Smooth muscle cell (in vitro differentiated cells): ENCODE results near the gene WDR86. TPM values are rescaled to one million over a fixed set of nuclear protein-coding genes. Genes with fewer than 3 reads are reported as not detected.

ENCODE experiments used
- DNase-seq: peaks from one replicate; lab custom pipeline; 2025; ENCODE audit not compliant: unreplicated experiment; lab: John Stamatoyannopoulos, UW
- H2AFZ ChIP-seq: fragments of 200-600 bp; sonication (generic); 2 replicates; pipeline ENCODE4 v1.6.0; 2016; ENCODE audit warnings: antibody characterized with exemption, low read depth, mild to moderate bottlenecking
- H3F3A ChIP-seq: fragments of 200-600 bp; sonication (generic); 2 replicates; pipeline ENCODE4 v1.6.0; 2017; ENCODE audit warnings: antibody characterized with exemption, low read depth
- H3K27ac ChIP-seq: fragments of 200-600 bp; sonication (generic); 2 replicates; pipeline ENCODE4 v1.5.1; 2016; ENCODE audit warnings: low read depth, mild to moderate bottlenecking
- H3K27me3 ChIP-seq: fragments of 200-600 bp; sonication (generic); 2 replicates; pipeline ENCODE4 v1.6.1; 2016; ENCODE audit warnings: low read depth, mild to moderate bottlenecking
- H3K36me3 ChIP-seq: fragments of 200-600 bp; sonication (generic); 2 replicates; pipeline ENCODE4 v1.5.1; 2016; ENCODE audit warnings: low read depth
- H3K4me1 ChIP-seq: fragments of 200-600 bp; sonication (generic); 2 replicates; pipeline ENCODE4 v1.5.1; 2016; ENCODE audit warnings: low read depth
- H3K4me2 ChIP-seq: fragments of 200-600 bp; sonication (generic); 2 replicates; pipeline ENCODE4 v1.6.0; 2016; ENCODE audit warnings: mild to moderate bottlenecking
- H3K4me3 ChIP-seq: fragments of 200-600 bp; sonication (generic); 2 replicates; pipeline ENCODE4 v1.5.1; 2016; ENCODE audit warnings: mild to moderate bottlenecking
- H3K79me2 ChIP-seq: fragments of 200-600 bp; sonication (generic); 2 replicates; pipeline ENCODE4 v1.6.0; 2016; ENCODE audit warnings: low read depth, mild to moderate bottlenecking
- H3K9ac ChIP-seq: fragments of 200-600 bp; sonication (generic); 2 replicates; pipeline ENCODE4 v1.6.0; 2016; ENCODE audit warnings: low read depth
- H3K9me3 ChIP-seq: fragments of 200-600 bp; sonication (generic); replicated peaks from 2 replicates; pipeline ENCODE4 v1.5.1; 2016; ENCODE audit warnings: low read depth
- H4K20me1 ChIP-seq: fragments of 200-600 bp; sonication (generic); 2 replicates; pipeline ENCODE4 v1.6.0; 2016; ENCODE audit warnings: low read depth
- CTCF ChIP-seq: fragments of 200-600 bp; sonication (generic); IDR thresholded peaks from 2 replicates; pipeline ENCODE4 v1.5.1; 2017; ENCODE audit warnings: borderline replicate concordance, mild to moderate bottlenecking, antibody characterized with exemption; ENCODE audit not compliant: insufficient read depth, poor library complexity, severe bottlenecking
- WGBS: methylation state at CpG from one replicate; pipeline ENCODE4 v1.1.7; 2016; ENCODE audit warnings: low lambda C conversion rate; 5-methylcytosine and 5-hydroxymethylcytosine counted together
- polyA plus RNA-seq: library from polyadenylated mRNA; unstranded; fragments of >200 nt; fragmentation: Nextera tagmentation; extraction: Ambion mirVana; gene quantifications from 2 replicates; pipeline ENCODE4 v1.2.1, GENCODE V29; 2016
- total RNA-seq: library from RNA; depleted of rRNA; stranded (reverse); fragments of >200 nt; gene quantifications from 2 replicates; pipeline ENCODE4 v1.2.3, GENCODE V29; 2014

The WDR86 gene
- total and polyA plus RNA-seq, 2 experiments from 2014 or later: 1.3 to 4.1 TPM

- 94% methylated on average over 13 of the region's 13 CpGs for WGBS
- Histone ChIP-seq H3K9me3 (no peaks in the 10 kb centered on the region), H3K4me2 (no peak overlapping the region), H4K20me1 (no peaks in the 10 kb centered on the region), H3K27me3 (no peaks in the 10 kb centered on the region), H3K9ac (no peak overlapping the region), H3K4me1 (peaks cover 3% of the 10 kb centered on the region), H2AFZ (no peak overlapping the region), H3K36me3 (no peaks in the 10 kb centered on the region), H3K79me2 (no peaks in the 10 kb centered on the region), H3K27ac (no peak overlapping the region), H3K4me3 (no peak overlapping the region), H3F3A (no peaks in the 10 kb centered on the region)
- no peak for TF ChIP-seq CTCF
- DNase-seq: no peak
Observed at GRCh38 chr7:151392426-151392825, 17.4 kb downstream of the WDR86 start.

- H3K4me2 ChIP-seq: no peak overlapping the region
- H3K4me3 ChIP-seq: no peak overlapping the region
- H3K27me3 ChIP-seq: no peaks in the 10 kb centered on the region
- no peak for DNase-seq
- H3K27ac ChIP-seq: no peak overlapping the region
- no peaks in the 10 kb centered on the region for H4K20me1 ChIP-seq
- no peaks in the 10 kb centered on the region for H3K9me3 ChIP-seq
- no peak overlapping the region for H2AFZ ChIP-seq
- H3F3A ChIP-seq: no peaks in the 10 kb centered on the region
- no peaks in the 10 kb centered on the region for H3K79me2 ChIP-seq
- no peak for TF ChIP-seq CTCF
- no peak overlapping the region for H3K9ac ChIP-seq
- H3K36me3 ChIP-seq: no peaks in the 10 kb centered on the region
- H3K4me1 ChIP-seq: peaks cover 3% of the 10 kb centered on the region
- WGBS: 94% methylated on average over 8 of the region's 8 CpGs
Observed at GRCh38 chr7:151392002-151392401, 17.8 kb downstream of the WDR86 start.

GRCh38 chr7:151391358-151391730 is 18.5 kb downstream of the WDR86 start:
- Histone ChIP-seq H3K4me2 (no peak overlapping the region), H3K4me3 (no peak overlapping the region), H3F3A (no peaks in the 10 kb centered on the region), H3K27ac (no peak overlapping the region), H2AFZ (no peak overlapping the region), H3K4me1 (peaks cover 3% of the 10 kb centered on the region), H3K9me3 (no peaks in the 10 kb centered on the region), H3K79me2 (no peaks in the 10 kb centered on the region), H3K27me3 (no peaks in the 10 kb centered on the region), H4K20me1 (no peaks in the 10 kb centered on the region), H3K36me3 (no peaks in the 10 kb centered on the region), H3K9ac (no peak overlapping the region)
- 95% methylated on average over 9 of the region's 9 CpGs for WGBS
- no peak for DNase-seq
- no peak for TF ChIP-seq CTCF

GRCh38 chr7:151390598-151391357 is 19.1 kb downstream of the WDR86 start:
- 86% methylated on average over 25 of the region's 25 CpGs for WGBS
- Histone ChIP-seq H3K27me3 (no peaks in the 10 kb centered on the region), H3K4me1 (peaks cover 3% of the 10 kb centered on the region), H3K36me3 (no peaks in the 10 kb centered on the region), H3K4me3 (no peak overlapping the region), H3K79me2 (no peaks in the 10 kb centered on the region), H3F3A (no peaks in the 10 kb centered on the region), H4K20me1 (no peaks in the 10 kb centered on the region), H3K27ac (no peak overlapping the region), H3K9ac (no peak overlapping the region), H3K4me2 (no peak overlapping the region), H2AFZ (no peak overlapping the region), H3K9me3 (no peaks in the 10 kb centered on the region)
- no peak for TF ChIP-seq CTCF
- DNase-seq: no peak
